ENCODE data around the gene TPP2. TPM values are rescaled to one million over a fixed set of nuclear protein-coding genes. Genes with fewer than 3 reads are reported as not detected.

The TPP2 gene
- total RNA-seq, 4 donors from 2014 or later: 19.9 to 39.9 (median 25.1) TPM

DNA sequence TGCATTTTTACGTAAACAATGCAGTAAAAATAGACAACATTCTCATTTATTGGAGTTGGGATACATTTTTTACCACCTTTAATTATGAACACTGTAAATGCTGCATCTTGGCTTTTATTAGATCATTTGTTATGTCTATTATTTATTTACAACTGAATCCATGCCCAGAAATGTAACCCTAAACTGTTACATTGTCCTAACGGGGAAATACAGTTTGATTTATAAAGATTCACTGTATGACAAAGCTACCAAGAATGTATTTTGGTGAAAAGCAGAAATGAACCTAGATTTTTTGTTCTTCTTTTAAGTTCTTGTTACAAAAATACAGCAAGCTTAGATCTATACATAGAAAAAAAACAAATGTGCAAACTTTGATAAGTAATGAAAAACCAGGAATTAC is 97.0 kb downstream of the TPP2 start:
- no peaks in the 10 kb centered on the region for H3K4me1 ChIP-seq
- peaks cover 0 to 6% (median 0%) of the 10 kb centered on the region in 3 donors for H3K9me3 ChIP-seq
- DNase-seq: no peak
- no peak overlapping the region for H3K27ac ChIP-seq
- H3K4me3 ChIP-seq: no peak overlapping the region
- 56 to 59% methylated on average over 2 of the region's 2 CpGs for WGBS, 2 donors
- TF ChIP-seq, protein P1, sequence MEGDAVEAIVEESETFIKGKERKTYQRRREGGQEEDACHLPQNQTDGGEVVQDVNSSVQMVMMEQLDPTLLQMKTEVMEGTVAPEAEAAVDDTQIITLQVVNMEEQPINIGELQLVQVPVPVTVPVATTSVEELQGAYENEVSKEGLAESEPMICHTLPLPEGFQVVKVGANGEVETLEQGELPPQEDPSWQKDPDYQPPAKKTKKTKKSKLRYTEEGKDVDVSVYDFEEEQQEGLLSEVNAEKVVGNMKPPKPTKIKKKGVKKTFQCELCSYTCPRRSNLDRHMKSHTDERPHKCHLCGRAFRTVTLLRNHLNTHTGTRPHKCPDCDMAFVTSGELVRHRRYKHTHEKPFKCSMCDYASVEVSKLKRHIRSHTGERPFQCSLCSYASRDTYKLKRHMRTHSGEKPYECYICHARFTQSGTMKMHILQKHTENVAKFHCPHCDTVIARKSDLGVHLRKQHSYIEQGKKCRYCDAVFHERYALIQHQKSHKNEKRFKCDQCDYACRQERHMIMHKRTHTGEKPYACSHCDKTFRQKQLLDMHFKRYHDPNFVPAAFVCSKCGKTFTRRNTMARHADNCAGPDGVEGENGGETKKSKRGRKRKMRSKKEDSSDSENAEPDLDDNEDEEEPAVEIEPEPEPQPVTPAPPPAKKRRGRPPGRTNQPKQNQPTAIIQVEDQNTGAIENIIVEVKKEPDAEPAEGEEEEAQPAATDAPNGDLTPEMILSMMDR (IDR thresholded peaks at IDR 0.05): no peak
- no peak for TF ChIP-seq POLR2A (IDR thresholded peaks at IDR 0.05)
- H3K36me3 ChIP-seq: no peaks in the 10 kb centered on the region
- peaks cover 0 to 26% (median 0%) of the 10 kb centered on the region in 4 donors for H3K27me3 ChIP-seq
- intact Hi-C loops (cut with DNase I): no loop called here

GRCh38 chr13:102694937-102695336 is 98.2 kb downstream of the TPP2 start, which contains the start of gene METTL21C:
Gene METTL21C (minus strand): TSS chr13:102695044. CDS start chr13:102694498, 546 bp downstream.
- TF ChIP-seq, protein P1 (IDR thresholded peaks at IDR 0.05): no peak
- TF ChIP-seq POLR2A (IDR thresholded peaks at IDR 0.05): no peak
- Histone ChIP-seq H3K36me3 (no peaks in the 10 kb centered on the region), H3K4me3 (no peak within 1 kb of the TSS), H3K4me1 (no peaks in the 10 kb centered on the region), H3K9me3 (peaks cover 0 to 9% (median 0%) of the 10 kb centered on the region in 3 donors), H3K27ac (no peak within 1 kb of the TSS), H3K27me3 (peaks cover 0 to 24% (median 0%) of the 10 kb centered on the region in 4 donors)
- 52 to 58% methylated on average over 6 of the region's 6 CpGs for WGBS, 2 donors
- DNase-seq: no peak
- intact Hi-C loops (cut with DNase I): no loop called here

GRCh38 chr13:102696465-102696864 is 99.7 kb downstream of the TPP2 start:
- Histone ChIP-seq H3K4me3 (no peak overlapping the region), H3K36me3 (no peaks in the 10 kb centered on the region), H3K9me3 (peaks cover 0 to 9% (median 0%) of the 10 kb centered on the region in 3 donors), H3K4me1 (no peaks in the 10 kb centered on the region), H3K27me3 (peaks cover 0 to 17% (median 0%) of the 10 kb centered on the region in 4 donors), H3K27ac (no peak overlapping the region)
- intact Hi-C loops (cut with DNase I): no loop called here
- 80 to 86% methylated on average over 4 of the region's 4 CpGs for WGBS, 2 donors
- no peak for DNase-seq
- TF ChIP-seq, protein P1 (IDR thresholded peaks at IDR 0.05): no peak
- no peak for TF ChIP-seq POLR2A (IDR thresholded peaks at IDR 0.05)

- TF ChIP-seq, protein P1 (IDR thresholded peaks at IDR 0.05): no peak
- TF ChIP-seq POLR2A (IDR thresholded peaks at IDR 0.05): no peak
- Histone ChIP-seq H3K4me1 (no peaks in the 10 kb centered on the region), H3K27me3 (peaks cover 0 to 9% (median 0%) of the 10 kb centered on the region in 4 donors), H3K4me3 (no peak overlapping the region), H3K36me3 (no peaks in the 10 kb centered on the region), H3K9me3 (peaks cover 0 to 9% (median 0%) of the 10 kb centered on the region in 3 donors), H3K27ac (no peak overlapping the region)
- 85 to 92% methylated on average over 2 to 5 of the region's 6 CpGs for WGBS, 2 donors
- intact Hi-C loops (cut with DNase I): no loop called here
- DNase-seq: no peak
These were observed 100.5 kb downstream of the TPP2 start for GRCh38 chr13:102697264-102697663.

- Histone ChIP-seq H3K4me1 (peaks cover 0 to 2% (median 0%) of the 10 kb centered on the region in 3 donors), H3K36me3 (no peaks in the 10 kb centered on the region), H3K9me3 (peaks cover 0 to 9% (median 0%) of the 10 kb centered on the region in 3 donors), H3K4me3 (no peak overlapping the region), H3K27ac (no peak overlapping the region), H3K27me3 (peaks cover 0 to 4% (median 0%) of the 10 kb centered on the region in 4 donors)
- no peak for DNase-seq
- WGBS, 2 donors: 84% methylated on average over 6 to 8 of the region's 8 CpGs
- intact Hi-C loops (cut with DNase I): no loop called here
- TF ChIP-seq, protein P1 (IDR thresholded peaks at IDR 0.05): no peak
- no peak for TF ChIP-seq POLR2A (IDR thresholded peaks at IDR 0.05)
These were observed 101.3 kb downstream of the TPP2 start for GRCh38 chr13:102697929-102698648.

Measured in esophagus squamous epithelium (tissue), 5 donors.